Measurements from ENCODE around the gene ZSWIM4. TPM values are rescaled to one million over a fixed set of nuclear protein-coding genes. Genes with fewer than 3 reads are reported as not detected.
A peak's percentile ranks its signal among the peaks of the same experiment; 100 is the strongest.
"Not testable (repeated sequence)": the region's sequence is repeated elsewhere in the genome, so short reads cannot be mapped to it uniquely, and the experiment has no call there.

Gene ZSWIM4
- total RNA-seq, 6 experiments from 2014 or later, result 5.0 to 6.0 (median 5.2) TPM

DNA sequence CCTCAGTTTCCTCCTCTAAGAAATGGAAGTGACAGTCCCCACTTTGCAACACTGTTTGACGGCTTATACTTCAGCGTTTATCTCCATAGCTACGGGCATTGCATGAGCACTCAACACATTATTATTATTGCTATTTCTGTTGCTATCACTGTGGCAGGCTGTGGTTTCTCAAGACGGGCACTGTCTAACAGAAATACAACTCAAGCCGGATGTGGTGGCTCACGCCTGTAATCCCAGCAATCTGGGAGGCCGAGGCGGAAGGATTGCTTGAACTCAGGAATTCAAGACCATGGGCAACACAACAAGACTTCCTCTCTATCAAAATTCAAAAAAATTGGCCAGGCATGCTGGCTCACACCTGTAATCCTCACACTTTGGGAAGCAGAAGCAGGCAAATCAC lies 4.9 kb upstream of the ZSWIM4 start:
- TF ChIP-seq, protein P1, sequence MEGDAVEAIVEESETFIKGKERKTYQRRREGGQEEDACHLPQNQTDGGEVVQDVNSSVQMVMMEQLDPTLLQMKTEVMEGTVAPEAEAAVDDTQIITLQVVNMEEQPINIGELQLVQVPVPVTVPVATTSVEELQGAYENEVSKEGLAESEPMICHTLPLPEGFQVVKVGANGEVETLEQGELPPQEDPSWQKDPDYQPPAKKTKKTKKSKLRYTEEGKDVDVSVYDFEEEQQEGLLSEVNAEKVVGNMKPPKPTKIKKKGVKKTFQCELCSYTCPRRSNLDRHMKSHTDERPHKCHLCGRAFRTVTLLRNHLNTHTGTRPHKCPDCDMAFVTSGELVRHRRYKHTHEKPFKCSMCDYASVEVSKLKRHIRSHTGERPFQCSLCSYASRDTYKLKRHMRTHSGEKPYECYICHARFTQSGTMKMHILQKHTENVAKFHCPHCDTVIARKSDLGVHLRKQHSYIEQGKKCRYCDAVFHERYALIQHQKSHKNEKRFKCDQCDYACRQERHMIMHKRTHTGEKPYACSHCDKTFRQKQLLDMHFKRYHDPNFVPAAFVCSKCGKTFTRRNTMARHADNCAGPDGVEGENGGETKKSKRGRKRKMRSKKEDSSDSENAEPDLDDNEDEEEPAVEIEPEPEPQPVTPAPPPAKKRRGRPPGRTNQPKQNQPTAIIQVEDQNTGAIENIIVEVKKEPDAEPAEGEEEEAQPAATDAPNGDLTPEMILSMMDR (IDR thresholded peaks at IDR 0.05), result no peak
- no peak for DNase-seq
- Mint-ChIP-seq H3K27me3 (ENCODE audit: insufficient read depth) (peaks cover 2% of the 10 kb centered on the region), H3K27ac (peak overlapping the region; percentile 62), H3K9me3 (no peaks in the 10 kb centered on the region), H3K4me1 (ENCODE audit: low read depth) (peaks cover 38% of the 10 kb centered on the region), H3K4me3 (no peak overlapping the region), H3K36me3 (ENCODE audit: low read depth) (0 out of 2 replicates have a peak, but pooled peaks cover 5% of the 10 kb centered on the region)

DNA sequence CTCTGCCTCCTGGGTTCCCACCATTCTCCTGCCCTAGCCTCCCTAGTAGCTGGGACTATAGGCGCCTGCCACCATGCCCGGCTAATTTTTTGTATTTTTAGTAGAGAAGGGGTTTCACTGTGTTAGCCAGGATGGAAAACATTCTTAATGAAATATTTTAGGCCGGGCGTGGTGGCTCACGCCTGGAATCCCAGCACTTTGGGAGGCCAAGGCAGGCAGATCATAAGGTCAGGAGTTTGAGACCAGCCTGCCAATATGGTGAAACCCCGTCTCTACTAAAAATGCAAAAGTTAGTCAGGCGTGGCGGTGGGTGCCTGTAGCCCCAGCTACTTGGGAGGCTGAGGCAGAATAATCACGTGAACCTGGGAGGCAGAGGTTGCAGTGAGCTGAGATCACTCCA lies 1.9 kb upstream of the ZSWIM4 start:
- not testable (repeated sequence) for H3K9me3 Mint-ChIP-seq; DNase-seq; H3K27me3 Mint-ChIP-seq (ENCODE audit: insufficient read depth); H3K36me3 Mint-ChIP-seq (ENCODE audit: low read depth)
- peak overlapping the region; percentile 99; the same call in 1 of the 2 replicates for H3K4me3 Mint-ChIP-seq
- peak overlapping the region; percentile 99; the same call in 1 of the 2 replicates for H3K27ac Mint-ChIP-seq
- peaks cover 46% of the 10 kb centered on the region for H3K4me1 Mint-ChIP-seq (ENCODE audit: low read depth)

DNA sequence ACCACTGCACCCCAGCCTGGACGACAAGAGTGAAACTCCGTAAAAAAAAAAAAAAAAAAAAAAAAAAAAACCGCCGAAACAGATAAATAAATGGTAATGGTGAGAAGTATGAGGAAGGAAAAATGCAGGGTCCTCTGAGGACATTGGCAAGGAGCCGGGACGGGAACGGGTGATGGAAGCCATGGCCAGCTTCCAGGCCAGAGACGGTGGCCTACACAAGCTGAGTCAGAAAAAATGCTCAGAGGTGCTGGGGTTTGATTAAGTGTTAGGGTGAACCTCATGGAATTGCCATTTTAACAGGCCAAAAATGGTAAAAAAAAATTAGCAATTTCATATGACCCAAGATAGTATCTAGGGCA lies 866 bp upstream of the ZSWIM4 start:
- peaks cover 39% of the 10 kb centered on the region for H3K4me1 Mint-ChIP-seq (ENCODE audit: low read depth)
- TF ChIP-seq, protein P1 (IDR thresholded peaks at IDR 0.05), result no peak
- H3K4me3 Mint-ChIP-seq, result peak overlapping the region; percentile 99
- DNase-seq, result peak; percentile 92
- no peaks in the 10 kb centered on the region for H3K36me3 Mint-ChIP-seq (ENCODE audit: low read depth)
- peaks cover 2% of the 10 kb centered on the region; the same call in 1 of the 2 replicates for H3K27me3 Mint-ChIP-seq (ENCODE audit: insufficient read depth)
- H3K27ac Mint-ChIP-seq, result peak overlapping the region; percentile 99
- H3K9me3 Mint-ChIP-seq, result no peaks in the 10 kb centered on the region

DNA sequence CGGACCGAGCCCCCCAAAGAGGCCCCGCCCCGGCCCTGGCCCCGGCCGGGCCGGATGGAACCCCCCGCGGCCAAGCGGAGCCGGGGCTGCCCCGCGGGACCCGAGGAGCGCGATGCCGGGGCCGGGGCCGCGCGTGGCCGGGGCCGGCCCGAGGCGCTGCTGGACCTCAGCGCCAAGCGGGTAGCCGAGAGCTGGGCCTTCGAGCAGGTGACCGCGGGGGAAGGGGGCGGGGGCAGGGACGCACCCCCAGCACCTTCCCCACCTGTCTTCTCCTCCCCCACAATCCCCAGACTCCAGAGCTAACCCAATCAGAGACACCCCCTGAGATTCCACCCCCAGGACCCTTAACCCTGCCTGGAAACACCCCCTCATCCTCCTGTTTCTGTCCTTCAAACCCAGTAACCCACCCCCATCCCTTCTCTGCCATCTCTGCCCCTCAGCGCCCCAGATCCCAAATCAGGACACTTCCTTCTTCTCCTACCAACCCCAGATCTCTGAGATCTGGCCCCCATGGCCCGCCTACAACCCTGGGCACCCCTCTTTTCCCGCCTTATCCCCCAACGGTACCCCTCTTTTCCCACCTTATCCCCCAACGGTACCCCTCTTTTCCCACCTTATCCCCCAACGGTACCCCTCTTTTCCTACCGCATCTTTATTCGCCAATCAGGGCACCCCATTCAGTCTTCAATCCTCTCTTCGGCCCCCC lies 505 bp downstream of the ZSWIM4 start:
- DNase-seq, result no peak
- H3K27ac Mint-ChIP-seq, result peak overlapping the region; percentile 99

DNA sequence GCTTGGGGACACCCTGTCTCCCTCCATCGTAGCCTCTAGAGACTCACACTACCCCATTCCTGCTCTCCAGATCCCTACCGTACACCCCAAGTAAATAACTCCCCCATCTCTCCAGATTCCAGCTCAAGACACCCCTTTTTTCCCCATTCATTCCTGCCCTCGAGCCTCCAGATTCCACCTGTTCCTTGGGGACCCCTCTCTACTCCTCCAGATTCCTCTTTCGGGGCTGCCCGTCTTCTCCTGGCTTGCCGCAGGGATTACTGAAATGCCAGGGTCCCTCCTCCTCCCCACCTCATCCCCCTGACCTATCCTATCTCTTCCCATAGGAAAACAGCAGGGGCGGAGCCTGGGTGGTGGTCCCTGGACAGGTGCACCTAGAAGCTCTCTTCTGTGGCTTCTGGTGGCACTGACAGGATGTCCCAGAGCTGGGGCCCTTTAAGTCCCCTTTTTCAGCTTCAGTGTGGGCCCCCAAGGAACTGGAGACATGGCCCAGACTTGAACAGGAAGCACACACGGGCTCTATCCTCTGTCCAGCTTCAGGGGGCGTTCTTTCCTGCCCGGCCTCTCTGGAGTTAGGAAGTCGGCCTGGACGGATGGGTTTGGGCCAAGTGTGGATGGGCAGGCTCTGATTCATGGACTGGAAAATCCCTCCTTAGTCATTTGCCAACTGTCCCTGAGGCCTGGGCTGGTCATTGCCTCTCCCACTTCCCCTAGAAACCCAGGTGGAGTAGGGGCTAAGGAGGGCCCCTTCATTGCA lies 1.2 kb downstream of the ZSWIM4 start:
- Mint-ChIP-seq H3K9me3 (no peaks in the 10 kb centered on the region), H3K4me3 (peak overlapping the region; percentile 89), H3K36me3 (ENCODE audit: low read depth) (peaks cover 7% of the 10 kb centered on the region), H3K27ac (peak overlapping the region; percentile 97), H3K4me1 (ENCODE audit: low read depth) (peaks cover 39% of the 10 kb centered on the region), H3K27me3 (ENCODE audit: insufficient read depth) (peaks cover 2% of the 10 kb centered on the region; the same call in 1 of the 2 replicates)
- peak; percentile 96 for DNase-seq
- TF ChIP-seq, protein P1 (IDR thresholded peaks at IDR 0.05), result peak; percentile 59

More for the DNA sequence above, 505 bp downstream of the ZSWIM4 start:
- TF ChIP-seq, protein P1 (IDR thresholded peaks at IDR 0.05), result no peak
- Mint-ChIP-seq H3K9me3 (no peaks in the 10 kb centered on the region), H3K36me3 (ENCODE audit: low read depth) (peaks cover under 1% of the 10 kb centered on the region), H3K4me1 (ENCODE audit: low read depth) (peaks cover 39% of the 10 kb centered on the region), H3K4me3 (peak overlapping the region; percentile 99), H3K27me3 (ENCODE audit: insufficient read depth) (peaks cover 2% of the 10 kb centered on the region; the same call in 1 of the 2 replicates)

DNA sequence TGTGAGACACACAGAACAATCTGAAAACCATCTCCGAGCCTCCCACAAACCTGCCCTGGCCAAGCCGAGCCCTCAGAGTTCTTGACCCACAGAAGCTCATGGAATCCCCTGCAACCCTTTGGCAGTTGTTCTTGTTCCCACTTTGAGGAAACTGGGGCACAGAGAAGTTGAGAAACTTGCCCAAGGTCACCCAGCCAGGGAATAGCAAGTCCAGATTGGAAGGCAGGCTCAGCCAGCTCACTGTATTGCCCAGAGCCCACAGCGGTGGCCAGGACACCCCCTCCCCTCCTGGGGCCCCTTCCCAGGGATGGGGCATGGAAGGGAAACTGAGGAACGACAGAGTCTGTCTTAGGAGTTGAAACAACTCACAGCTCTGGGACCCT lies 1.8 kb downstream of the ZSWIM4 start:
- H3K36me3 Mint-ChIP-seq (ENCODE audit: low read depth), result peaks cover 7% of the 10 kb centered on the region
- TF ChIP-seq, protein P1 (IDR thresholded peaks at IDR 0.05), result no peak
- no peaks in the 10 kb centered on the region for H3K9me3 Mint-ChIP-seq
- no peak for DNase-seq
- peak overlapping the region; percentile 97 for H3K27ac Mint-ChIP-seq
- H3K4me3 Mint-ChIP-seq, result peak overlapping the region; percentile 89
- peaks cover 39% of the 10 kb centered on the region for H3K4me1 Mint-ChIP-seq (ENCODE audit: low read depth)
- peaks cover 2% of the 10 kb centered on the region; the same call in 1 of the 2 replicates for H3K27me3 Mint-ChIP-seq (ENCODE audit: insufficient read depth)

All from HFFc6 (cell line).